Measurements from ENCODE around the gene CD200R1.
A peak's percentile ranks its signal among the peaks of the same experiment; 100 is the strongest.

Gene CD200R1

GRCh38 chr3:113002037-113002436 is 27.1 kb upstream of the CD200R1 start:
- no peaks in the 10 kb centered on the region for H3K27me3 ChIP-seq (ENCODE audit: control insufficient read depth in 2 of 2, insufficient read depth in 2 of 2, low read length in 2 of 2)
- H3K4me1 ChIP-seq (ENCODE audit: control insufficient read depth in 2 of 2, insufficient read depth in 2 of 2, low read length in 2 of 2): no peaks in the 10 kb centered on the region
- H3K27ac ChIP-seq (ENCODE audit: low read depth in 2 of 2, low read length in 2 of 2): no peak overlapping the region
- no peak overlapping the region for H3K9ac ChIP-seq (ENCODE audit: low read depth in 1 of 2, low read length in 2 of 2)
- no peak overlapping the region for H3K4me3 ChIP-seq (ENCODE audit: low read length in 2 of 2)
- H3K36me3 ChIP-seq (ENCODE audit: control insufficient read depth in 2 of 2, insufficient read depth in 2 of 2, low read length in 2 of 2): peaks cover 31 to 67% of the 10 kb centered on the region in 2 donors
- H3K9me3 ChIP-seq (ENCODE audit: control insufficient read depth in 2 of 2, low read length in 2 of 2): no peaks in the 10 kb centered on the region

- no peaks in the 10 kb centered on the region for H3K9me3 ChIP-seq (ENCODE audit: control insufficient read depth in 2 of 2, low read length in 2 of 2)
- no peak overlapping the region for H3K9ac ChIP-seq (ENCODE audit: low read depth in 1 of 2, low read length in 2 of 2)
- peaks cover 29 to 54% of the 10 kb centered on the region in 2 donors for H3K36me3 ChIP-seq (ENCODE audit: control insufficient read depth in 2 of 2, insufficient read depth in 2 of 2, low read length in 2 of 2)
- no peaks in the 10 kb centered on the region for H3K4me1 ChIP-seq (ENCODE audit: control insufficient read depth in 2 of 2, insufficient read depth in 2 of 2, low read length in 2 of 2)
- H3K27ac ChIP-seq (ENCODE audit: low read depth in 2 of 2, low read length in 2 of 2): no peak overlapping the region
- H3K27me3 ChIP-seq (ENCODE audit: control insufficient read depth in 2 of 2, insufficient read depth in 2 of 2, low read length in 2 of 2): no peaks in the 10 kb centered on the region
- no peak overlapping the region for H3K4me3 ChIP-seq (ENCODE audit: low read length in 2 of 2)
Measured at GRCh38 chr3:113000691-113001090, 25.8 kb upstream of the CD200R1 start.

GRCh38 chr3:112995800-112996199 is 20.9 kb upstream of the CD200R1 start:
- Histone ChIP-seq H3K36me3 (ENCODE audit: control insufficient read depth in 2 of 2, insufficient read depth in 2 of 2, low read length in 2 of 2) (peaks cover 10 to 17% of the 10 kb centered on the region in 2 donors), H3K4me3 (ENCODE audit: low read length in 2 of 2) (no peak overlapping the region), H3K27me3 (ENCODE audit: control insufficient read depth in 2 of 2, insufficient read depth in 2 of 2, low read length in 2 of 2) (no peaks in the 10 kb centered on the region), H3K9ac (ENCODE audit: low read depth in 1 of 2, low read length in 2 of 2) (no peak overlapping the region), H3K9me3 (ENCODE audit: control insufficient read depth in 2 of 2, low read length in 2 of 2) (no peaks in the 10 kb centered on the region), H3K4me1 (ENCODE audit: control insufficient read depth in 2 of 2, insufficient read depth in 2 of 2, low read length in 2 of 2) (peaks cover 5 to 10% of the 10 kb centered on the region in 2 donors), H3K27ac (ENCODE audit: low read depth in 2 of 2, low read length in 2 of 2) (no peak overlapping the region)

GRCh38 chr3:112990672-112991602 is 16.0 kb upstream of the CD200R1 start, which contains the start of gene GTPBP8:
TSS of gene GTPBP8 (plus strand) at chr3:112990984. CDS start at chr3:112991000, 16 bp downstream.
- peaks cover 5 to 13% of the 10 kb centered on the region in 2 donors for H3K4me1 ChIP-seq (ENCODE audit: control insufficient read depth in 2 of 2, insufficient read depth in 2 of 2, low read length in 2 of 2)
- H3K36me3 ChIP-seq (ENCODE audit: control insufficient read depth in 2 of 2, insufficient read depth in 2 of 2, low read length in 2 of 2): no peaks in the 10 kb centered on the region
- peak within 1 kb of the TSS; percentile 99 for H3K27ac ChIP-seq (ENCODE audit: low read depth in 2 of 2, low read length in 2 of 2)
- no peaks in the 10 kb centered on the region for H3K9me3 ChIP-seq (ENCODE audit: control insufficient read depth in 2 of 2, low read length in 2 of 2)
- no peaks in the 10 kb centered on the region for H3K27me3 ChIP-seq (ENCODE audit: control insufficient read depth in 2 of 2, insufficient read depth in 2 of 2, low read length in 2 of 2)
- peak within 1 kb of the TSS; percentile 93 to 99 for H3K4me3 ChIP-seq (ENCODE audit: low read length in 2 of 2)
- peak within 1 kb of the TSS; percentile 93 to 99 for H3K9ac ChIP-seq (ENCODE audit: low read depth in 1 of 2, low read length in 2 of 2)

- no peaks in the 10 kb centered on the region for H3K36me3 ChIP-seq (ENCODE audit: control insufficient read depth in 2 of 2, insufficient read depth in 2 of 2, low read length in 2 of 2)
- H3K9me3 ChIP-seq (ENCODE audit: control insufficient read depth in 2 of 2, low read length in 2 of 2): no peaks in the 10 kb centered on the region
- peaks cover 5 to 13% of the 10 kb centered on the region in 2 donors for H3K4me1 ChIP-seq (ENCODE audit: control insufficient read depth in 2 of 2, insufficient read depth in 2 of 2, low read length in 2 of 2)
- H3K27ac ChIP-seq (ENCODE audit: low read depth in 2 of 2, low read length in 2 of 2): no peak overlapping the region
- H3K9ac ChIP-seq (ENCODE audit: low read depth in 1 of 2, low read length in 2 of 2): no peak overlapping the region
- H3K27me3 ChIP-seq (ENCODE audit: control insufficient read depth in 2 of 2, insufficient read depth in 2 of 2, low read length in 2 of 2): no peaks in the 10 kb centered on the region
- no peak overlapping the region for H3K4me3 ChIP-seq (ENCODE audit: low read length in 2 of 2)
Measured at GRCh38 chr3:112987710-112988334, 12.9 kb upstream of the CD200R1 start.

GRCh38 chr3:112984485-112984884 is 9.6 kb upstream of the CD200R1 start:
- Histone ChIP-seq H3K27ac (ENCODE audit: low read depth in 2 of 2, low read length in 2 of 2) (no peak overlapping the region), H3K9ac (ENCODE audit: low read depth in 1 of 2, low read length in 2 of 2) (no peak overlapping the region), H3K9me3 (ENCODE audit: control insufficient read depth in 2 of 2, low read length in 2 of 2) (no peaks in the 10 kb centered on the region), H3K4me3 (ENCODE audit: low read length in 2 of 2) (no peak overlapping the region), H3K4me1 (ENCODE audit: control insufficient read depth in 2 of 2, insufficient read depth in 2 of 2, low read length in 2 of 2) (no peaks in the 10 kb centered on the region), H3K36me3 (ENCODE audit: control insufficient read depth in 2 of 2, insufficient read depth in 2 of 2, low read length in 2 of 2) (no peaks in the 10 kb centered on the region), H3K27me3 (ENCODE audit: control insufficient read depth in 2 of 2, insufficient read depth in 2 of 2, low read length in 2 of 2) (no peaks in the 10 kb centered on the region)

GRCh38 chr3:112982710-112983109 is 7.8 kb upstream of the CD200R1 start:
- H3K36me3 ChIP-seq (ENCODE audit: control insufficient read depth in 2 of 2, insufficient read depth in 2 of 2, low read length in 2 of 2): no peaks in the 10 kb centered on the region
- no peak overlapping the region for H3K4me3 ChIP-seq (ENCODE audit: low read length in 2 of 2)
- H3K9ac ChIP-seq (ENCODE audit: low read depth in 1 of 2, low read length in 2 of 2): no peak overlapping the region
- no peaks in the 10 kb centered on the region for H3K4me1 ChIP-seq (ENCODE audit: control insufficient read depth in 2 of 2, insufficient read depth in 2 of 2, low read length in 2 of 2)
- H3K9me3 ChIP-seq (ENCODE audit: control insufficient read depth in 2 of 2, low read length in 2 of 2): no peaks in the 10 kb centered on the region
- H3K27ac ChIP-seq (ENCODE audit: low read depth in 2 of 2, low read length in 2 of 2): no peak overlapping the region
- H3K27me3 ChIP-seq (ENCODE audit: control insufficient read depth in 2 of 2, insufficient read depth in 2 of 2, low read length in 2 of 2): no peaks in the 10 kb centered on the region

GRCh38 chr3:112980080-112980479 is 5.2 kb upstream of the CD200R1 start:
- H3K27me3 ChIP-seq (ENCODE audit: control insufficient read depth in 2 of 2, insufficient read depth in 2 of 2, low read length in 2 of 2): no peaks in the 10 kb centered on the region
- no peak overlapping the region for H3K9ac ChIP-seq (ENCODE audit: low read depth in 1 of 2, low read length in 2 of 2)
- H3K27ac ChIP-seq (ENCODE audit: low read depth in 2 of 2, low read length in 2 of 2): no peak overlapping the region
- H3K9me3 ChIP-seq (ENCODE audit: control insufficient read depth in 2 of 2, low read length in 2 of 2): no peaks in the 10 kb centered on the region
- no peaks in the 10 kb centered on the region for H3K36me3 ChIP-seq (ENCODE audit: control insufficient read depth in 2 of 2, insufficient read depth in 2 of 2, low read length in 2 of 2)
- H3K4me1 ChIP-seq (ENCODE audit: control insufficient read depth in 2 of 2, insufficient read depth in 2 of 2, low read length in 2 of 2): no peaks in the 10 kb centered on the region
- H3K4me3 ChIP-seq (ENCODE audit: low read length in 2 of 2): no peak overlapping the region

- Histone ChIP-seq H3K36me3 (ENCODE audit: control insufficient read depth in 2 of 2, insufficient read depth in 2 of 2, low read length in 2 of 2) (no peaks in the 10 kb centered on the region), H3K4me1 (ENCODE audit: control insufficient read depth in 2 of 2, insufficient read depth in 2 of 2, low read length in 2 of 2) (no peaks in the 10 kb centered on the region), H3K4me3 (ENCODE audit: low read length in 2 of 2) (no peak overlapping the region)
Measured at GRCh38 chr3:112979244-112979832, 4.4 kb upstream of the CD200R1 start.

GRCh38 chr3:112976953-112977352 is 2.0 kb upstream of the CD200R1 start:
- no peak overlapping the region for H3K4me3 ChIP-seq (ENCODE audit: low read length in 2 of 2)
- no peaks in the 10 kb centered on the region for H3K27me3 ChIP-seq (ENCODE audit: control insufficient read depth in 2 of 2, insufficient read depth in 2 of 2, low read length in 2 of 2)
- H3K36me3 ChIP-seq (ENCODE audit: control insufficient read depth in 2 of 2, insufficient read depth in 2 of 2, low read length in 2 of 2): no peaks in the 10 kb centered on the region
- no peak overlapping the region for H3K9ac ChIP-seq (ENCODE audit: low read depth in 1 of 2, low read length in 2 of 2)
- H3K27ac ChIP-seq (ENCODE audit: low read depth in 2 of 2, low read length in 2 of 2): no peak overlapping the region
- H3K4me1 ChIP-seq (ENCODE audit: control insufficient read depth in 2 of 2, insufficient read depth in 2 of 2, low read length in 2 of 2): no peaks in the 10 kb centered on the region
- no peaks in the 10 kb centered on the region for H3K9me3 ChIP-seq (ENCODE audit: control insufficient read depth in 2 of 2, low read length in 2 of 2)

More at GRCh38 chr3:112979244-112979832, 4.4 kb upstream of the CD200R1 start:
- H3K9ac ChIP-seq (ENCODE audit: low read depth in 1 of 2, low read length in 2 of 2): no peak overlapping the region
- H3K27me3 ChIP-seq (ENCODE audit: control insufficient read depth in 2 of 2, insufficient read depth in 2 of 2, low read length in 2 of 2): no peaks in the 10 kb centered on the region
- H3K27ac ChIP-seq (ENCODE audit: low read depth in 2 of 2, low read length in 2 of 2): no peak overlapping the region
- no peaks in the 10 kb centered on the region for H3K9me3 ChIP-seq (ENCODE audit: control insufficient read depth in 2 of 2, low read length in 2 of 2)
